Cardiac fibroblast (primary cell): Measurements from ENCODE around the gene TPCN2.
"Not testable (repeated sequence)": the region's sequence is repeated elsewhere in the genome, so short reads cannot be mapped to it uniquely, and the experiment has no call there.

Experiments
- DNase-seq, 2 donors: peaks; one replicate each; pipeline versions ENCODE4 v3.0.0 to v3.0.0-alpha.2; 2010; ENCODE audit warnings: low read depth in 2 of 2
- H3K4me3 ChIP-seq, 2 donors: replicated peaks in 1 of 2; 1 replicate in 1 of 2; 2 replicates in 1 of 2; pipeline ENCODE4 v1.5.1; 2011; ENCODE audit warnings: low read depth in 2 of 2, low read length in 2 of 2, mild to moderate bottlenecking in 2 of 2, moderate library complexity in 1 of 2
- CTCF ChIP-seq: IDR thresholded peaks from one replicate; pipeline ENCODE4 v1.5.1; 2011; ENCODE audit warnings: low read depth, mild to moderate bottlenecking, low read length, inconsistent platforms

The TPCN2 gene

GRCh38 chr11:69071086-69071800 lies 22.5 kb downstream of the TPCN2 start:
- no peak for TF ChIP-seq CTCF
- no peak for DNase-seq
- no peak overlapping the region for H3K4me3 ChIP-seq

- H3K4me3 ChIP-seq, result no peak overlapping the region
- DNase-seq, result no peak
- no peak for TF ChIP-seq CTCF
These were observed 23.2 kb downstream of the TPCN2 start for GRCh38 chr11:69071956-69072355.

- H3K4me3 ChIP-seq, result no peak overlapping the region
- TF ChIP-seq CTCF, result no peak
- no peak for DNase-seq
These were observed 24.7 kb downstream of the TPCN2 start for GRCh38 chr11:69073469-69073868.

GRCh38 chr11:69074375-69075140 lies 25.8 kb downstream of the TPCN2 start:
- TF ChIP-seq CTCF, result no peak
- no peak for DNase-seq
- no peak overlapping the region for H3K4me3 ChIP-seq

- DNase-seq, result peak; percentile 96
- TF ChIP-seq CTCF, result no peak
- no peak overlapping the region for H3K4me3 ChIP-seq
These were observed 26.8 kb downstream of the TPCN2 start for GRCh38 chr11:69075421-69076128.

- no peak for TF ChIP-seq CTCF
- H3K4me3 ChIP-seq, result no peak overlapping the region
- DNase-seq, result peak; percentile 22 to 32
These were observed 27.5 kb downstream of the TPCN2 start for GRCh38 chr11:69076129-69076791.

GRCh38 chr11:69076977-69077376 lies 28.2 kb downstream of the TPCN2 start:
- DNase-seq, result not testable (repeated sequence)

More at GRCh38 chr11:69076977-69077376, 28.2 kb downstream of the TPCN2 start:
- H3K4me3 ChIP-seq, result not testable (repeated sequence)
